GM19193 (cell line): ENCODE results near the gene APMAP.

Source experiments
- POLR2A ChIP-seq: IDR thresholded peaks from 4 replicates; pipeline ENCODE4 v1.6.1; 2011; ENCODE audit not compliant: insufficient read depth, insufficient read length; ENCODE audit errors: extremely low read depth

Gene APMAP

GRCh38 chr20:24987873-24988835, 4.4 kb downstream of the APMAP start:
- no peak for TF ChIP-seq POLR2A

DNA sequence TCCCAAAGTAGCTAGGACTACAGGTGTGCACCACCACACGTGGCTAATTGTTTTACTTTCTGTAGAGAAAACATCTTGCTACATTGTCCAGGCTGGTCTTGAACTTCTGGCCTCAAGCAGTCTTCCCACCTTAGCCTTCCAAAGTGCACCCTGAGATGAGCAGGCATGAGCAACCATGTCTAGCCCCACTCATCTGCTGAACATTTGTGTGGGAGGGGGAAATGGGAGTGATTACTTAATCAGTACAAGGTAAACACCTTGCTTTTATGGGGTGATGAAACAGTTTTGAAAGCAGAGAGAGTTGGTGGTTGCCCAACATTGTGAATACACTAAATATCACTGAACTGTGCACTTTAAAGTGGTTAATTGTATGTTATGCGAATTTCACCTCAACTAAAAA, 5.3 kb downstream of the APMAP start:
- no peak for TF ChIP-seq POLR2A

DNA sequence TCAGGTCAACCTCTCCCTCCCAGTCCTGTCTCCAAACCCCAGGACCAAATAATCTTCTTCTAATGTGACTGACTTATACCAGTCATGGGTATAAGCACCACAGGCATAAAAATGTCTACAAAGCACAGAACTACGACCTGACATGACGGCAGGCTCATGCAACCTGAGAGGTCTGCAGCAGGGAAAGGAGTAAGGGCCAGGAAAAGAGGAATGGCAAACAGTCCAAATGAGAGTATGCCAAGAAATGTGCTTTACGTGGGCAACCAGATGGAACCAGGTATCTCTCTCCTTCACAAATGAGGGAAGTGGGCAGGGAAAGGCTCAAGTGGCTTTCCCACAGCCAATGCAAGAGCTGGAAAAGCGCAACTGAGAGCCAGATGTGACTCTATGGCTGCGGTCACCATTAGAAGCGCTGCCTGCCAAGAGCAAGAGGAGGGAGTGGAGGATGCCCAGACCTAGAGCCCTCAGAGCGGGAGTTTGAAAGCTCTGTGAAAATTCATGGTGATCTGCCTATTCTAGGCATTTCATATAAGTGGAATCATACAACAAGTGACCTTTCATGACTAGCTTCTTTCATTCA, 6.0 kb downstream of the APMAP start:
- no peak for TF ChIP-seq POLR2A

DNA sequence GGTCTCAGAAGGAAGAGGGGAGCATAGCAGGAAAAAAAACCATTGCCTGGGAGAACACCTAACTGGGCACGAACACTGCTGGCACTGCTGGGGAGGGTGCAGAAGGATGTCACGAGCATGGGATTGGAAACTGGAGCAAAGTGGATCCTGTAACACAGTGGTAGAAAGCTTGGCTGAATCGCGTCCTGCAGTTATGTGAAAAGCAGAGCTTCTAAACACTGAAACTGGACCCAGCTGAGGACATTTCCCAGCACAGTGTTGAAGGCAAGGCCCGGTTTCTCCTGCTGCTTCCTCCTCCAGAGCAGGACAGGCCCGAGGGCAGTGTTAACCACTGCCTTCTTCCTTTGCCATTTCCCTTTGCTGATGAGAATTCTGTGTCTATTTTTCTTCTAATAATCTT, 6.7 kb downstream of the APMAP start:
- no peak for TF ChIP-seq POLR2A

DNA sequence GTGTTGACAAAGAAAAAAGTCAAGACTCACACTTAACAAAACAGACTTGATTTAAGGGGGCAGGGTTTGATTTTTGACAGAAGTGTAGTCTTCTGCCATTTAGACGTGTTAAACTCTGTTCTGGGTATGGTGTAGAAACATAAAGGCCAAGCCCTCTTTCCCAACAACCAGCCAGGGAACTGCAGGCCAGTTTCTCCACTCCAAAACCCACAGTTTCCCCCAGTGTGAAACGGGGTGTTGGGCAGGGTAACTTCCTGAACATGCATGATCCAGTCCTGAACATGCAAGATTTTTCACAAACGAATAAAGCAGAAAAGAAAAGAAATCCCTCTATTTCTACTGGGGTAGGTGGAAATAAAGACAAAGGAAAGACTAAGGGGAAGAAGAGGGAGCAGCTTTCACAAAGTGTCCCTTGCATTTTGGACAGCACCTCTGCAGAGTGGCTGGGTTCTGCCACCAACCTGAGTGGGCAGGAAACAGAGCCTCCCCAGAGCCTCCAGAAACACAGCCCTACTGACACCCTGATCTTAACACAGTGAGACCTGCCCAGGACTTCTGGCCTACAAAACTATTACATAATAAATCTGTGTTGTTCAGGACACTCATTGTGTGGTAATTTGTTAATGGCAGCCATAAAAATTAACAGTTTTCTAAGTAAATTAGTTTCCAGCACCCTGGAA, 7.5 kb downstream of the APMAP start:
- no peak for TF ChIP-seq POLR2A

GRCh38 chr20:24983896-24984295, 8.7 kb downstream of the APMAP start:
- TF ChIP-seq POLR2A, result no peak

DNA sequence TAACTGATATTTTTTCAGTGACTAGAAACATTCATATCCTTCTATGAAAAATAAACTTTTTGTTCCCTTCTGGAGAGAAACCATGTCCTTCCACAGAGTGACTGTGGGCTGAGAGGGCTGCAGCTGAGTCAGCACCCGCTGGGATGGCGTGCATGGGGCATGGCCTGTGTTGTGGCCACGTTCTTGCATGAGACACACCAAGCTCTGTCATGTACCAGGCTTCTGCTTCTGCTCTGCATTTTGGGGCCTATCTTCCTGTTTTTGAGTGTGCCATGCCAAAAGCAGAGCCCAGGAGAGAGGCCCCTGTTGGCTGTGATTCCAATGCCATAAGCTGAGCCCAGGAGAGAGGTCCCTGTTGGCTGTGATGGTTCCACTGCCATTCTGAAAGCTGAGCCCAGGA, 10.8 kb downstream of the APMAP start:
- TF ChIP-seq POLR2A, result no peak

GRCh38 chr20:24981282-24981681, 11.3 kb downstream of the APMAP start:
- no peak for TF ChIP-seq POLR2A

- no peak for TF ChIP-seq POLR2A
Observed at GRCh38 chr20:24980291-24981053, 12.1 kb downstream of the APMAP start.

DNA sequence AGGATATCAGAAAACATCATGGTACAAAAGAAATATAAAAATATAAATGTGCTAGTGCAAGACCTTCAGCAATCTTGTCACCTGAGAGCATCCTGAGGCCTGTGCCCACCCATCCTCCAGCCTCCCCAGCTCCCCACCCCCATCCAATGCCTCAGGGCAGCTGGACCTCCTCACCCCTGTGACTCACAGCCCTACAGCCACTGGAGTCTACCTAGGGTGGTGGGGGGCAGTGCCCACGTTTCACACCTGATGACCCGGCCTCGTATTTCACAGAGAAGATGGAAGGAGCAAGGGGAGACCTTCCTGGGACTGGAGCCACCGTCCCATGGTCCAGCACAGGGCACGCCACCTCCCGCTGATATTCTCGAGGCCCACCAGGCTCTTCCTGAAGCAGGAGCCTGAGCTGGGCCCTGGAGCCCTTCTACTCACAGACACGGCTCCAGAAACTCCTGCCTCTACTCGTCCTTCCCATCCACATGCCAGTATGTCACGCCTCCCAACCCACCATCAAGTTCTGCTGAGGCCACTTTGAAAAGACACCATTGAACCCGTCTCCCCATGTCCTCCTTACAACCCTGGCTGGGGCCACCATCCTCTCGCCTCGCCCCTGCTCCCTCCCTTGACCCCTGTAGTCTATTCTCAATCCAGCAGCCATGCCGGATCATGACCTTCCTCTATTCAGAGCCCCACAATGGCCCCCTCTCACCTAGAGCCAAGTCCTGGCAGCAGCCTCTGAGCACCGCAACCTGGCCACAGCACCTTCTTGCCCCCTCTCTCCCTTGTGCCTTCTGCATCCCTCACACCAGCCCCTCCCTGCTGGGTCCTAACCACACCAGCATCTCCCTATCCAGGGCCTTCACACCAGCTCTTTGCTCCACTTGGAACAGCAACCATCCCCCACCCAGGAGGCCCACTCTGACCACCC, 13.3 kb downstream of the APMAP start:
- TF ChIP-seq POLR2A, result no peak

GRCh38 chr20:24978513-24978912, 14.0 kb downstream of the APMAP start:
- TF ChIP-seq POLR2A, result no peak

- no peak for TF ChIP-seq POLR2A
Observed at GRCh38 chr20:24977797-24978196, 14.8 kb downstream of the APMAP start.

- no peak for TF ChIP-seq POLR2A
Observed at GRCh38 chr20:24977336-24977735, 15.2 kb downstream of the APMAP start.

DNA sequence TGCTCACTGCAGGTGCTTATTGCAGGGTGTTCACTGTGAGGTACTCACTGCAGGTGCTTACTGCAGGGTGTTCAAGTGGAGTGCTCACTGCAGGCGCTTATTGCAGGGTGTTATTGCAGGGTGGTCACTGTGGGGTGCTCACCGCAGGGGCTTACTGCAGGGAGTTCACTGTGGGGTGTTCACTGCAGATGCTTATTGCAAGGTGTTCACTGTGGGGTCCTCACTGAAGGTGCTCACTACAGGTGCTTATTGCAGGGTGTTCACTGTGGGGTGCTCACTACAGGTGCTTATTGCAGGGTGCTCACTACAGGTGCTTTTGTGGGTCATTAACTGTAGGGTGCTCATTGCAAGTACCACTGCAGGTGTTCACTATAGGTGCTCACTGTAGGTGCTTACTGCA, 20.2 kb downstream of the APMAP start:
- TF ChIP-seq POLR2A, result no peak
